RWPE2 (cell line): ENCODE measurements around the gene SETX.

Experiments used
- ATAC-seq: fragments of 200-7000 bp; cut with Tn5 transposase; 3 replicates; pipeline ENCODE4 v1.9.1; 2021; ENCODE audit warnings: low read depth
- DNase-seq: peaks from one replicate; pipeline ENCODE4 v3.0.0-alpha.2; 2020; ENCODE audit warnings: low spot score
- H3K27ac ChIP-seq: fragments of 450-650 bp; 2 replicates; pipeline ENCODE4 v1.5.1; 2017; ENCODE audit warnings: mild to moderate bottlenecking; ENCODE audit not compliant: poor library complexity, severe bottlenecking
- H3K27me3 ChIP-seq: fragments of 250-450 bp; sonication (Bioruptor Pico); 2 replicates; pipeline ENCODE4 v1.5.1; 2021; ENCODE audit warnings: mild to moderate bottlenecking, moderate library complexity; ENCODE audit not compliant: insufficient read depth, poor library complexity, severe bottlenecking
- H3K36me3 ChIP-seq: fragments of 250-450 bp; sonication (Bioruptor Pico); 2 replicates; pipeline ENCODE4 v1.5.1; 2020; ENCODE audit warnings: low read depth, mild to moderate bottlenecking, moderate library complexity
- H3K4me1 ChIP-seq: fragments of 250-450 bp; sonication (Bioruptor Pico); 2 replicates; pipeline ENCODE4 v1.5.1; 2021; ENCODE audit warnings: mild to moderate bottlenecking, moderate library complexity; ENCODE audit not compliant: insufficient read depth, poor library complexity, severe bottlenecking
- H3K4me3 ChIP-seq: fragments of 250-450 bp; sonication (Bioruptor Pico); 2 replicates; pipeline ENCODE4 v1.5.1; 2021; ENCODE audit warnings: mild to moderate bottlenecking, moderate library complexity; ENCODE audit not compliant: severe bottlenecking
- H3K9me3 ChIP-seq: fragments of 250-450 bp; sonication (Bioruptor Pico); 2 replicates; pipeline ENCODE4 v1.5.1; 2021; ENCODE audit warnings: mild to moderate bottlenecking, moderate library complexity; ENCODE audit not compliant: severe bottlenecking
- TF ChIP-seq, protein P1 (sequence below): fragments of 450-650 bp; IDR thresholded peaks from one replicate; pipeline ENCODE4 v1.5.1; 2017; ENCODE audit warnings: mild to moderate bottlenecking, moderate library complexity; ENCODE audit not compliant: poor library complexity, severe bottlenecking

Gene SETX

GRCh38 chr9:132235894-132236661 lies 118.7 kb downstream of the SETX start:
- H3K4me1 ChIP-seq = no peaks in the 10 kb centered on the region
- no peaks in the 10 kb centered on the region for H3K27me3 ChIP-seq
- no peak overlapping the region for H3K27ac ChIP-seq
- H3K36me3 ChIP-seq = no peaks in the 10 kb centered on the region
- ATAC-seq = peak; percentile 26
- no peaks in the 10 kb centered on the region for H3K9me3 ChIP-seq
- H3K4me3 ChIP-seq = no peak overlapping the region
- TF ChIP-seq, protein P1, sequence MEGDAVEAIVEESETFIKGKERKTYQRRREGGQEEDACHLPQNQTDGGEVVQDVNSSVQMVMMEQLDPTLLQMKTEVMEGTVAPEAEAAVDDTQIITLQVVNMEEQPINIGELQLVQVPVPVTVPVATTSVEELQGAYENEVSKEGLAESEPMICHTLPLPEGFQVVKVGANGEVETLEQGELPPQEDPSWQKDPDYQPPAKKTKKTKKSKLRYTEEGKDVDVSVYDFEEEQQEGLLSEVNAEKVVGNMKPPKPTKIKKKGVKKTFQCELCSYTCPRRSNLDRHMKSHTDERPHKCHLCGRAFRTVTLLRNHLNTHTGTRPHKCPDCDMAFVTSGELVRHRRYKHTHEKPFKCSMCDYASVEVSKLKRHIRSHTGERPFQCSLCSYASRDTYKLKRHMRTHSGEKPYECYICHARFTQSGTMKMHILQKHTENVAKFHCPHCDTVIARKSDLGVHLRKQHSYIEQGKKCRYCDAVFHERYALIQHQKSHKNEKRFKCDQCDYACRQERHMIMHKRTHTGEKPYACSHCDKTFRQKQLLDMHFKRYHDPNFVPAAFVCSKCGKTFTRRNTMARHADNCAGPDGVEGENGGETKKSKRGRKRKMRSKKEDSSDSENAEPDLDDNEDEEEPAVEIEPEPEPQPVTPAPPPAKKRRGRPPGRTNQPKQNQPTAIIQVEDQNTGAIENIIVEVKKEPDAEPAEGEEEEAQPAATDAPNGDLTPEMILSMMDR = peak; percentile 95
- DNase-seq = peak; percentile 59

GRCh38 chr9:132235125-132235524 lies 119.7 kb downstream of the SETX start:
- Histone ChIP-seq H3K9me3 (no peaks in the 10 kb centered on the region), H3K4me1 (no peaks in the 10 kb centered on the region), H3K27ac (no peak overlapping the region), H3K36me3 (no peaks in the 10 kb centered on the region), H3K27me3 (no peaks in the 10 kb centered on the region), H3K4me3 (no peak overlapping the region)
- no peak for ATAC-seq
- peak; percentile 39 for DNase-seq
- TF ChIP-seq, protein P1 = no peak

- Histone ChIP-seq H3K4me1 (no peaks in the 10 kb centered on the region), H3K27ac (no peak overlapping the region), H3K4me3 (no peak overlapping the region), H3K27me3 (no peaks in the 10 kb centered on the region), H3K9me3 (no peaks in the 10 kb centered on the region), H3K36me3 (no peaks in the 10 kb centered on the region)
- DNase-seq (peak; percentile 22), ATAC-seq (no peak)
- TF ChIP-seq, protein P1 = no peak
Measured at GRCh38 chr9:132234535-132234934, 120.3 kb downstream of the SETX start.

GRCh38 chr9:132233138-132233537 lies 121.6 kb downstream of the SETX start:
- TF ChIP-seq, protein P1 = no peak
- no peak for DNase-seq

GRCh38 chr9:132232522-132232921 lies 122.3 kb downstream of the SETX start:
- H3K4me1 ChIP-seq = no peaks in the 10 kb centered on the region
- DNase-seq = no peak
- H3K9me3 ChIP-seq = no peaks in the 10 kb centered on the region
- H3K27me3 ChIP-seq = no peaks in the 10 kb centered on the region
- TF ChIP-seq, protein P1 = no peak
- no peak overlapping the region for H3K4me3 ChIP-seq
- no peak for ATAC-seq
- H3K36me3 ChIP-seq = no peaks in the 10 kb centered on the region
- H3K27ac ChIP-seq = no peak overlapping the region

More at GRCh38 chr9:132233138-132233537, 121.6 kb downstream of the SETX start:
- Histone ChIP-seq H3K27me3 (no peaks in the 10 kb centered on the region), H3K4me3 (no peak overlapping the region), H3K27ac (no peak overlapping the region), H3K4me1 (no peaks in the 10 kb centered on the region), H3K36me3 (no peaks in the 10 kb centered on the region), H3K9me3 (no peaks in the 10 kb centered on the region)
- no peak for ATAC-seq
